OCI-LY1 (cell line): ENCODE data around the gene AFAP1.

Experiments used
- H2AFZ ChIP-seq: fragments of 200-600 bp; sonication (generic), shearing (Covaris generic); 2 replicates; pipeline ENCODE4 v1.6.0; 2014; ENCODE audit warnings: antibody characterized with exemption, mild to moderate bottlenecking, low read length
- H3F3A ChIP-seq: fragments of 200-600 bp; sonication (generic), shearing (Covaris generic); 2 replicates; pipeline ENCODE4 v1.6.0; 2014; ENCODE audit warnings: mild to moderate bottlenecking, antibody characterized with exemption, low read length, moderate library complexity; ENCODE audit not compliant: insufficient read depth
- H3K27ac ChIP-seq: fragments of 200-600 bp; sonication (generic); 2 replicates; pipeline ENCODE4 v1.5.1; 2014; ENCODE audit warnings: low read length, mixed run types, mild to moderate bottlenecking, low read depth; ENCODE audit not compliant: poor library complexity, severe bottlenecking
- H3K27me3 ChIP-seq: fragments of 200-600 bp; sonication (generic); 2 replicates; pipeline ENCODE4 v1.6.0; 2014; ENCODE audit warnings: antibody characterized with exemption, mild to moderate bottlenecking, low read length, moderate library complexity; ENCODE audit not compliant: insufficient read depth
- H3K36me3 ChIP-seq: fragments of 200-600 bp; sonication (generic); 2 replicates; pipeline ENCODE4 v1.6.1; 2014; ENCODE audit warnings: mild to moderate bottlenecking, antibody characterized with exemption, low read length, moderate library complexity, mixed read lengths; ENCODE audit not compliant: insufficient read depth
- H3K4me1 ChIP-seq: fragments of 200-600 bp; sonication (generic); 2 replicates; pipeline ENCODE4 v1.5.1; 2014; ENCODE audit warnings: mild to moderate bottlenecking, low read length, moderate library complexity; ENCODE audit not compliant: insufficient read depth, severe bottlenecking
- H3K4me2 ChIP-seq: fragments of 200-600 bp; sonication (generic), shearing (Covaris generic); 2 replicates; pipeline ENCODE4 v1.6.1; 2014; ENCODE audit warnings: low read length
- H3K4me3 ChIP-seq: fragments of 200-600 bp; sonication (generic); 2 replicates; pipeline ENCODE4 v1.5.1; 2014; ENCODE audit warnings: low read length, low read depth, mild to moderate bottlenecking, mixed read lengths; ENCODE audit not compliant: poor library complexity, severe bottlenecking
- H3K79me2 ChIP-seq: fragments of 200-600 bp; shearing (Covaris generic); 2 replicates; pipeline ENCODE4 v1.6.1; 2016; ENCODE audit warnings: mixed run types, low read length, mixed read lengths; ENCODE audit not compliant: insufficient read depth
- H3K9ac ChIP-seq: fragments of 200-600 bp; sonication (generic), shearing (Covaris generic); 2 replicates; pipeline ENCODE4 v1.6.1; 2014; ENCODE audit warnings: mild to moderate bottlenecking, low read length, mixed read lengths
- H3K9me2 ChIP-seq: fragments of 200-600 bp; sonication (generic), shearing (Covaris generic); 2 replicates; pipeline ENCODE4 v1.6.1; 2014; ENCODE audit warnings: low read depth, mild to moderate bottlenecking, low read length, mixed read lengths
- H3K9me3 ChIP-seq: fragments of 200-600 bp; shearing (Covaris generic); 2 replicates; pipeline ENCODE4 v1.6.1; 2014; ENCODE audit warnings: low read length, mixed read lengths
- H4K20me1 ChIP-seq: fragments of 200-600 bp; sonication (generic), shearing (Covaris generic); 2 replicates; pipeline ENCODE4 v1.6.0; 2016; ENCODE audit warnings: mild to moderate bottlenecking, low read length; ENCODE audit not compliant: insufficient read depth
- EZH2 ChIP-seq: fragments of 200-600 bp; sonication (generic), shearing (Covaris generic); IDR thresholded peaks from 2 replicates; pipeline ENCODE4 v1.8.0; 2017; ENCODE audit warnings: borderline replicate concordance, mixed run types, mild to moderate bottlenecking, antibody characterized with exemption, low read length, moderate library complexity, mixed read lengths
- TF ChIP-seq, protein P1 (sequence below): fragments of 200-600 bp; sonication (generic), shearing (Covaris generic); IDR thresholded peaks from 2 replicates; pipeline ENCODE4 v1.5.1; 2017; ENCODE audit warnings: mild to moderate bottlenecking, antibody characterized with exemption, low read length, moderate library complexity, mixed read lengths

Gene AFAP1

DNA sequence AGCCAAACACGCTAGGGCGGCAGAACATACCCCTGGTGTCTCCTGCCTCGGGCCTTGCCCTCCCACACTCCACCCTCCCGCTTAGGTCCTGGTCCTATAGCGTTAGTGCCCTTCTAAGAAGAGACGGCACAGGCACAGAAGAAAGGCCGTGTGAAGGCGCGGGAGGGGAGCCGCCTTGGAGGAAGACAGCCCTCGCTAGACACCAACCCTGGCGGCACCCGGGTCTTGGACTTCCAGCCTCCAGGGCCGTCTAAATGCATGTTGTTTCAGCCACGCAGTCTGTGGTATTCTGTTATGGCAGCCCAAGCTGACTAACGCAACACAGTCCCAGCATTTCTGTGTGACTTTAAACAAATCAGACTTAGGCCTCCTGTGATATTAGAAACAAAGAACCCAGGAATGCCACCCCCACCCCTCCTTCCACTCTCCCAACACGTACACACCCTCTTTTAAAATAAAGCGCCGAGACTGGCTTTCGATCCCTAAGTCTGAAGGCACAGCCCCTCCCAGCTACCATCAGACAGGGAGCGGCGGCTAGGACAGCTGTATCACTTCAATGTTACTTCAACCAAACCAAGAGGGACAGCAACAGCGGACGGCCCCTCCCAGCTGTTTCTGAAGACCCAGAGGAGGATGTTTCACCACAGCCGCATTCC lies 128.0 kb downstream of the AFAP1 start:
- Histone ChIP-seq H3K27ac (no peak overlapping the region), H3K27me3 (no peaks in the 10 kb centered on the region), H3F3A (no peaks in the 10 kb centered on the region), H3K4me3 (no peak overlapping the region), H3K4me2 (no peak overlapping the region), H3K36me3 (no peaks in the 10 kb centered on the region), H3K9me2 (no peaks in the 10 kb centered on the region), H4K20me1 (no peaks in the 10 kb centered on the region), H3K4me1 (no peaks in the 10 kb centered on the region), H3K9me3 (no peaks in the 10 kb centered on the region), H3K79me2 (no peaks in the 10 kb centered on the region), H3K9ac (no peak overlapping the region), H2AFZ (no peak overlapping the region)
- TF ChIP-seq, protein P1, sequence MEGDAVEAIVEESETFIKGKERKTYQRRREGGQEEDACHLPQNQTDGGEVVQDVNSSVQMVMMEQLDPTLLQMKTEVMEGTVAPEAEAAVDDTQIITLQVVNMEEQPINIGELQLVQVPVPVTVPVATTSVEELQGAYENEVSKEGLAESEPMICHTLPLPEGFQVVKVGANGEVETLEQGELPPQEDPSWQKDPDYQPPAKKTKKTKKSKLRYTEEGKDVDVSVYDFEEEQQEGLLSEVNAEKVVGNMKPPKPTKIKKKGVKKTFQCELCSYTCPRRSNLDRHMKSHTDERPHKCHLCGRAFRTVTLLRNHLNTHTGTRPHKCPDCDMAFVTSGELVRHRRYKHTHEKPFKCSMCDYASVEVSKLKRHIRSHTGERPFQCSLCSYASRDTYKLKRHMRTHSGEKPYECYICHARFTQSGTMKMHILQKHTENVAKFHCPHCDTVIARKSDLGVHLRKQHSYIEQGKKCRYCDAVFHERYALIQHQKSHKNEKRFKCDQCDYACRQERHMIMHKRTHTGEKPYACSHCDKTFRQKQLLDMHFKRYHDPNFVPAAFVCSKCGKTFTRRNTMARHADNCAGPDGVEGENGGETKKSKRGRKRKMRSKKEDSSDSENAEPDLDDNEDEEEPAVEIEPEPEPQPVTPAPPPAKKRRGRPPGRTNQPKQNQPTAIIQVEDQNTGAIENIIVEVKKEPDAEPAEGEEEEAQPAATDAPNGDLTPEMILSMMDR, result no peak
- TF ChIP-seq EZH2, result no peak

DNA sequence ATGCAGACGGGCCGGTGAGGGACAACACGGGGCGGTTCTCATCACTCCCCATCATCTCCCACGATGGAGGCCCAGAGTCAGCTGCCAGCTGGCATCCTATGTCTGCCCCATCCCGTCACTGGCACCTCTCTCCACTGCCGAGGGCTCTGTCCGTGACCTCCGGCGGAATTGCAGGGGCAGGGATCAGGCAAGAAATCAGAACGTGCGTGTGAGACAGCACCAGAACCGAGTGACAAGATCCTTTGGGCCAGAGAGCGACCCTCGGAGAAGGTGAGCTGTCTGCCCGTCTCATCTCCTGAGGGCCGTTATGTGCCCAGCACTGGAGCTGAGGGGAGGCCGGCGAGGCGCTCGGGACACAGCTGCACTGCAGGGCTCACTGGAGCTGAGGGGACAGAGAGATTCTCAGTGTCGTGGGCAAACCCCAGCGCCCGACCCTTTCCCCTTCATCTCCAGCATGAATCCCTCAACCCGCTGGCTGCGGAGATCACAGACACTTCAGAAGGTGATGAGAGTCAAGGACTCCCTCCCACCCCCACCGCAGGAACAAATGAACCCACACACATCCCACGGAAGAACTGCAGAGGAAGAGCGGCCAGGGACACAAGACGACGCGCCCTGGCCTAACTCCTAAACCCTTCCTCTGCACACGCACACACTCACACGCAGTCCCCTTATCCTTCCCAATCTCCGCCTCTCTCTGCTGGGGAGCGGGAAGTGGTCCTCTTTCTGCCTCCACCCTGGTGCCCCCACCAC lies 128.7 kb downstream of the AFAP1 start:
- no peak overlapping the region for H2AFZ ChIP-seq
- H3K27ac ChIP-seq, result no peak overlapping the region
- TF ChIP-seq EZH2, result no peak
- TF ChIP-seq, protein P1, result no peak
- no peaks in the 10 kb centered on the region for H3K27me3 ChIP-seq
- H3K4me1 ChIP-seq, result no peaks in the 10 kb centered on the region
- H3F3A ChIP-seq, result no peaks in the 10 kb centered on the region
- H3K36me3 ChIP-seq, result no peaks in the 10 kb centered on the region
- no peaks in the 10 kb centered on the region for H3K79me2 ChIP-seq
- H3K9ac ChIP-seq, result no peak overlapping the region
- H3K9me3 ChIP-seq, result no peaks in the 10 kb centered on the region
- no peaks in the 10 kb centered on the region for H4K20me1 ChIP-seq
- no peaks in the 10 kb centered on the region for H3K9me2 ChIP-seq
- H3K4me2 ChIP-seq, result no peak overlapping the region
- H3K4me3 ChIP-seq, result no peak overlapping the region

DNA sequence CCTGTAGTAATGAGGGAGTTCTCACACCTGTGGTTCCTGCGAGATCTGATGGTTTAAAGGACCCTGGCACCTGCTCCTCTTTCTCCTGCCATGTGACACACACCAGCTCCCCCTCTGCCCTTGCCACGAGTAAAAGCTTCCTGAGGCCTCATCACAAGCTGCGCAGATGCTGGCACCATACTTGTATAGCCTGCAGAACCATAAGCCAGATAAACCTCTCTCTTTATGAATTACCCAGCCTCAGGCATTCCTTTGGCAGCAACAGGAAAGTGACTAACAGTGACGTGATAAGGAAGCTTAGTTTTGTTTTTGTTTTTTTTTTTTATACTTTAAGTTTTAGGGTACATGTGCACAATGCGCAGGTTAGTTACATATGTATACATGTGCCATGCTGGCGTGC lies 130.9 kb downstream of the AFAP1 start:
- H3K9me2 ChIP-seq, result no peaks in the 10 kb centered on the region
- no peaks in the 10 kb centered on the region for H3K4me1 ChIP-seq
- no peaks in the 10 kb centered on the region for H3K9me3 ChIP-seq
- no peaks in the 10 kb centered on the region for H3K36me3 ChIP-seq
- H4K20me1 ChIP-seq, result no peaks in the 10 kb centered on the region
- no peaks in the 10 kb centered on the region for H3K79me2 ChIP-seq
- H3K9ac ChIP-seq, result no peak overlapping the region
- H3F3A ChIP-seq, result no peaks in the 10 kb centered on the region
- TF ChIP-seq, protein P1, result no peak
- TF ChIP-seq EZH2, result no peak
- no peak overlapping the region for H3K27ac ChIP-seq
- no peak overlapping the region for H3K4me2 ChIP-seq
- no peak overlapping the region for H2AFZ ChIP-seq
- no peak overlapping the region for H3K4me3 ChIP-seq
- no peaks in the 10 kb centered on the region for H3K27me3 ChIP-seq
